Uterus (tissue), 4 donors: ENCODE data around the gene LNPEP. TPM values are rescaled to one million over a fixed set of nuclear protein-coding genes. Genes with fewer than 3 reads are reported as not detected.

Experiments
- DNase-seq, 2 donors: peaks; one replicate each; pipeline ENCODE4 v3.0.0-alpha.2; 2019 to 2020
- H3K27ac ChIP-seq, 2 donors: fragments of 200-600 bp; sonication (generic); 1 replicate in 1 of 2; 2 replicates in 1 of 2; pipeline ENCODE4 v1.5.1; 2016 to 2018
- H3K27me3 ChIP-seq, 2 donors: fragments of 200-600 bp; sonication (generic); one replicate each; pipeline ENCODE4 v1.5.1; 2018 to 2019; ENCODE audit warnings: control low read depth in 1 of 2
- H3K36me3 ChIP-seq, 2 donors: fragments of 200-600 bp; sonication (generic); one replicate each; pipeline ENCODE4 v1.5.1; 2019; ENCODE audit warnings: control low read depth in 1 of 2
- H3K4me1 ChIP-seq, 2 donors: fragments of 200-600 bp; sonication (generic); one replicate each; pipeline ENCODE4 v1.5.1; 2018 to 2019; ENCODE audit warnings: control low read depth in 1 of 2
- H3K4me3 ChIP-seq, 2 donors: fragments of 200-600 bp; sonication (generic); 1 replicate in 1 of 2; 2 replicates in 1 of 2; pipeline ENCODE4 v1.5.1; 2018 to 2019; ENCODE audit warnings: mild to moderate bottlenecking in 1 of 2
- H3K9me3 ChIP-seq, 2 donors: fragments of 200-600 bp; sonication (generic); one replicate each; pipeline ENCODE4 v1.5.1; 2019; ENCODE audit warnings: control low read depth in 1 of 2
- CTCF ChIP-seq, 4 experiments: fragments of 200-600 bp in 2 of 4; fragments of 450-650 bp in 2 of 4; sonication (generic) in 2 of 4; IDR thresholded peaks; one replicate each; pipeline ENCODE4 v1.5.1; 2016 to 2019; ENCODE audit warnings: antibody characterized with exemption in 4 of 4, mild to moderate bottlenecking in 2 of 4, moderate library complexity in 1 of 4
- POLR2A ChIP-seq, 2 donors: fragments of 450-650 bp; IDR thresholded peaks; one replicate each; pipeline ENCODE4 v1.6.1; 2016; ENCODE audit warnings: antibody characterized with exemption in 2 of 2, mild to moderate bottlenecking in 1 of 2, moderate library complexity in 1 of 2
- intact Hi-C: fragments of 100-400 bp; cut with DNase I; formaldehyde crosslinking; loops from one replicate; pipeline ENCODE4 v1.15.1; 2023; ENCODE audit warnings: low total_unique reads
- total RNA-seq, 4 donors: library from RNA; depleted of rRNA in 3 of 4; stranded (reverse); fragments of >200 nt in 3 of 4; gene quantifications; one replicate each; pipeline versions ENCODE4 v1.1.0 to v1.2.4, GENCODE V29; 2014 to 2023
- donor health status: DM: yes; HTN: yes; CAD: no.

LNPEP gene
- total RNA-seq, 4 donors from 2014 or later: 32.5 to 93.9 (median 51.1) TPM

GRCh38 chr5:96990102-96990501 lies 54.2 kb downstream of the LNPEP start:
- H3K36me3 ChIP-seq: no peaks in the 10 kb centered on the region

GRCh38 chr5:96991708-96992107 lies 55.8 kb downstream of the LNPEP start:
- no peaks in the 10 kb centered on the region for H3K36me3 ChIP-seq
- no peak overlapping the region for H3K27ac ChIP-seq
- no peaks in the 10 kb centered on the region for H3K27me3 ChIP-seq
- TF ChIP-seq POLR2A (IDR thresholded peaks at IDR 0.05): no peak
- no peak for TF ChIP-seq CTCF (IDR thresholded peaks at IDR 0.05)
- no peaks in the 10 kb centered on the region for H3K4me1 ChIP-seq
- no peak for DNase-seq
- H3K9me3 ChIP-seq: no peaks in the 10 kb centered on the region
- no peak overlapping the region for H3K4me3 ChIP-seq
- intact Hi-C loops: no loop called here

More at GRCh38 chr5:96990102-96990501, 54.2 kb downstream of the LNPEP start:
- no peak for DNase-seq
- TF ChIP-seq CTCF (IDR thresholded peaks at IDR 0.05) (no peak), POLR2A (IDR thresholded peaks at IDR 0.05) (no peak)
- H3K4me1 ChIP-seq: no peaks in the 10 kb centered on the region
- H3K27ac ChIP-seq: no peak overlapping the region
- no peak overlapping the region for H3K4me3 ChIP-seq
- intact Hi-C loops: no loop called here
- H3K27me3 ChIP-seq: no peaks in the 10 kb centered on the region
- no peaks in the 10 kb centered on the region for H3K9me3 ChIP-seq

GRCh38 chr5:96993760-96994159 lies 57.9 kb downstream of the LNPEP start:
- Histone ChIP-seq H3K4me3 (no peak overlapping the region), H3K4me1 (no peaks in the 10 kb centered on the region), H3K9me3 (no peaks in the 10 kb centered on the region), H3K27me3 (no peaks in the 10 kb centered on the region), H3K27ac (no peak overlapping the region), H3K36me3 (no peaks in the 10 kb centered on the region)
- TF ChIP-seq POLR2A (IDR thresholded peaks at IDR 0.05) (no peak), CTCF (IDR thresholded peaks at IDR 0.05) (no peak)
- intact Hi-C loops: no loop called here
- no peak for DNase-seq

- intact Hi-C loops: no loop called here
- TF ChIP-seq CTCF (IDR thresholded peaks at IDR 0.05) (no peak), POLR2A (IDR thresholded peaks at IDR 0.05) (no peak)
- H3K27me3 ChIP-seq: no peaks in the 10 kb centered on the region
- H3K9me3 ChIP-seq: no peaks in the 10 kb centered on the region
- DNase-seq: no peak
- no peaks in the 10 kb centered on the region for H3K36me3 ChIP-seq
- H3K4me1 ChIP-seq: no peaks in the 10 kb centered on the region
- H3K4me3 ChIP-seq: no peak overlapping the region
- no peak overlapping the region for H3K27ac ChIP-seq
Observed at GRCh38 chr5:96994493-96994892, 58.6 kb downstream of the LNPEP start.

GRCh38 chr5:96995419-96995818 lies 59.5 kb downstream of the LNPEP start:
- no peaks in the 10 kb centered on the region for H3K9me3 ChIP-seq
- intact Hi-C loops: no loop called here
- H3K27ac ChIP-seq: no peak overlapping the region
- no peak overlapping the region for H3K4me3 ChIP-seq
- no peak for TF ChIP-seq POLR2A (IDR thresholded peaks at IDR 0.05)
- TF ChIP-seq CTCF (IDR thresholded peaks at IDR 0.05): no peak
- H3K36me3 ChIP-seq: no peaks in the 10 kb centered on the region
- DNase-seq: no peak
- H3K27me3 ChIP-seq: no peaks in the 10 kb centered on the region
- H3K4me1 ChIP-seq: no peaks in the 10 kb centered on the region
